Amniotic epithelial cell (primary cell): ENCODE measurements around the gene TLCD3B.

Experiments used
- DNase-seq: peaks from one replicate; pipeline ENCODE4 v3.0.0-alpha.2; 2010; ENCODE audit warnings: low read depth

TLCD3B gene

GRCh38 chr16:30004811-30005242, 26.2 kb downstream of the TLCD3B start:
- no peak for DNase-seq

GRCh38 chr16:30004424-30004776, 26.7 kb downstream of the TLCD3B start:
- DNase-seq, result no peak

GRCh38 chr16:30003670-30004423, 27.2 kb downstream of the TLCD3B start:
- no peak for DNase-seq

- DNase-seq, result no peak
Measured at GRCh38 chr16:30002614-30003346, 28.3 kb downstream of the TLCD3B start.

- no peak for DNase-seq
Measured at GRCh38 chr16:30000735-30001631, 30.1 kb downstream of the TLCD3B start.

- DNase-seq, result no peak
Measured at GRCh38 chr16:29999605-30000004, 31.5 kb downstream of the TLCD3B start.

GRCh38 chr16:29996766-29997250, 34.3 kb downstream of the TLCD3B start:
- no peak for DNase-seq

- peak; percentile 90 for DNase-seq
Measured at GRCh38 chr16:29995911-29996765, 34.9 kb downstream of the TLCD3B start, which contains the start of gene INO80E. Gene INO80E (plus strand): TSS chr16:29996241. CDS start chr16:29996311, 70 bp downstream.

- DNase-seq, result peak; percentile 68
Measured at GRCh38 chr16:29995324-29995910, 35.7 kb downstream of the TLCD3B start, which contains the start of gene HIRIP3. Gene HIRIP3 (minus strand): TSS chr16:29995617. CDS start chr16:29995605, 12 bp downstream.

GRCh38 chr16:29994600-29995323, 36.3 kb downstream of the TLCD3B start:
- DNase-seq, result peak; percentile 31

GRCh38 chr16:29993903-29994599, 37.0 kb downstream of the TLCD3B start:
- DNase-seq, result no peak

GRCh38 chr16:29993191-29993902, 37.7 kb downstream of the TLCD3B start:
- no peak for DNase-seq

GRCh38 chr16:29992344-29992967, 38.6 kb downstream of the TLCD3B start:
- peak; percentile 7 for DNase-seq

- no peak for DNase-seq
Measured at GRCh38 chr16:29991571-29991904, 39.5 kb downstream of the TLCD3B start.

GRCh38 chr16:29990883-29991570, 40.0 kb downstream of the TLCD3B start:
- no peak for DNase-seq

GRCh38 chr16:29990034-29990433, 41.0 kb downstream of the TLCD3B start:
- DNase-seq, result no peak

GRCh38 chr16:29989111-29989858, 41.8 kb downstream of the TLCD3B start:
- no peak for DNase-seq
